K562 (cell line): ENCODE measurements around the gene WDR18. TPM values are rescaled to one million over a fixed set of nuclear protein-coding genes. Genes with fewer than 3 reads are reported as not detected.
A peak's percentile ranks its signal among the peaks of the same experiment; 100 is the strongest.

Source experiments
- ATF7 ChIP-seq: fragments of 450-650 bp; IDR thresholded peaks from 2 replicates; pipeline ENCODE4 v1.7.1; 2014; ENCODE audit warnings: mild to moderate bottlenecking, moderate library complexity
- BCOR ChIP-seq: fragments of 450-650 bp; IDR thresholded peaks from 2 replicates; pipeline ENCODE4 v1.6.1; 2016
- CBFB ChIP-seq: sonication (generic); formaldehyde crosslinking; IDR thresholded peaks from 2 replicates; pipeline ENCODE4 v1.4.0; 2020; ENCODE audit warnings: mild to moderate bottlenecking, missing genetic modification reagents
- CEBPB ChIP-seq: fragments of 450-650 bp; IDR thresholded peaks from 2 replicates; pipeline ENCODE4 v1.6.1; 2016; ENCODE audit warnings: missing genetic modification characterization, missing compliant biosample characterization
- ESRRA ChIP-seq: fragments of 450-650 bp; IDR thresholded peaks from 2 replicates; pipeline ENCODE4 v1.6.1; 2014; ENCODE audit warnings: low read depth, mild to moderate bottlenecking, moderate library complexity, borderline replicate concordance
- FOXK1 ChIP-seq: sonication (generic); formaldehyde crosslinking; IDR thresholded peaks from 2 replicates; pipeline ENCODE4 v1.8.0; 2022; ENCODE audit warnings: missing genetic modification reagents, mild to moderate bottlenecking, borderline replicate concordance
- GTF2A2 ChIP-seq: IDR thresholded peaks from 2 replicates; pipeline ENCODE4 v1.6.1; 2016; ENCODE audit warnings: mild to moderate bottlenecking, missing genetic modification characterization, missing compliant biosample characterization
- HDAC2 ChIP-seq: fragments of 450-650 bp; IDR thresholded peaks from 2 replicates; pipeline ENCODE4 v1.6.1; 2016; ENCODE audit warnings: mild to moderate bottlenecking
- KLF1 ChIP-seq: fragments of 450-650 bp; IDR thresholded peaks from 2 replicates; pipeline ENCODE4 v1.6.1; 2016; ENCODE audit warnings: missing genetic modification characterization, missing compliant biosample characterization
- NBN ChIP-seq: fragments of 450-650 bp; IDR thresholded peaks from 2 replicates; pipeline ENCODE4 v1.6.1; 2016; ENCODE audit warnings: low read depth, mild to moderate bottlenecking
- NELFE ChIP-seq: IDR thresholded peaks from 2 replicates; pipeline ENCODE4 v1.6.1; 2011; ENCODE audit warnings: mild to moderate bottlenecking; ENCODE audit not compliant: insufficient read depth, insufficient read length
- PHF21A ChIP-seq: fragments of 450-650 bp; IDR thresholded peaks from 2 replicates; pipeline ENCODE4 v1.6.1; 2017; ENCODE audit warnings: low read depth, borderline replicate concordance
- SMC3 ChIP-seq: conservative IDR thresholded peaks from 2 replicates; pipeline ENCODE4 v1.6.1; 2011; ENCODE audit warnings: low read depth, low read length, improper control_type of control experiment; ENCODE audit not compliant: insufficient read depth
- SUPT5H ChIP-seq: fragments of 450-650 bp; IDR thresholded peaks from 2 replicates; pipeline ENCODE4 v1.6.1; 2016
- TRIM24 ChIP-seq, 2 experiments: fragments of 450-650 bp; IDR thresholded peaks; 2 replicates each; pipeline ENCODE4 v1.6.1; 2016
- ZBTB7A ChIP-seq: IDR thresholded peaks from 2 replicates; pipeline ENCODE4 v1.6.1; 2011; ENCODE audit warnings: low read depth, mild to moderate bottlenecking, low read length, moderate library complexity, borderline replicate concordance; ENCODE audit not compliant: control insufficient read depth
- ZNF282 ChIP-seq: sonication (generic); formaldehyde crosslinking; IDR thresholded peaks from 2 replicates; pipeline ENCODE4 v1.8.1; 2023; ENCODE audit warnings: missing genetic modification reagents
- ZNF384 ChIP-seq: IDR thresholded peaks from 2 replicates; pipeline ENCODE4 v1.6.1; 2012; ENCODE audit warnings: low read depth, low read length, improper control_type of control experiment
- polyA plus RNA-seq, 8 experiments: library from polyadenylated mRNA; depleted of rRNA in 4 of 8; stranded (reverse) in 5 of 8; unstranded in 3 of 8; fragments of >200 nt; fragmentation: Nextera tagmentation in 2 of 8; fragmentation: Illumina TruSeq in 1 of 8; extraction: Ambion mirVana in 2 of 8; extraction: Trizol in 1 of 8; gene quantifications; 2 replicates each; pipeline versions ENCODE4 v1.2.1 to v1.2.3, GENCODE V29; 2011 to 2014; ENCODE audit warnings: inconsistent platforms in 1 of 8, missing spikeins in 1 of 8
- total RNA-seq, 7 experiments: library from RNA; depleted of rRNA in 6 of 7; stranded (reverse); fragments of >200 nt in 6 of 7; fragmentation: Illumina TruSeq in 2 of 7; extraction: Trizol in 2 of 7; gene quantifications; 2 replicates each; pipeline versions ENCODE4 v1.2.1 to v1.2.3, GENCODE V29; 2011 to 2021; ENCODE audit warnings: low replicate concordance in 1 of 7
- TF ChIP-seq, protein P1 (sequence below), 2 experiments: fragments of 450-650 bp in 1 of 2; sonication (generic) in 1 of 2; formaldehyde crosslinking in 1 of 2; IDR thresholded peaks in 1 of 2; conservative IDR thresholded peaks in 1 of 2; 2 replicates each; pipeline versions ENCODE4 v1.6.1 to v1.8.1; 2016 to 2023; ENCODE audit warnings: mild to moderate bottlenecking in 2 of 2, moderate library complexity in 2 of 2, inconsistent platforms in 1 of 2, missing genetic modification reagents in 1 of 2
- TF ChIP-seq, protein P2 (sequence below), 2 experiments: fragments of 450-650 bp; IDR thresholded peaks; 2 replicates each; pipeline ENCODE4 v1.6.1; 2016
- TF ChIP-seq, protein P3 (sequence below): fragments of 200-800 bp; sonication (Bioruptor generic); IDR thresholded peaks from 2 replicates; pipeline ENCODE4 v1.6.1; 2017; ENCODE audit warnings: missing genetic modification characterization, missing compliant biosample characterization
- TF ChIP-seq, protein P4 (sequence below): sonication (generic); formaldehyde crosslinking; IDR thresholded peaks from 2 replicates; pipeline ENCODE4 v1.8.1; 2023; ENCODE audit warnings: mild to moderate bottlenecking, missing genetic modification reagents

The WDR18 gene
- total and polyA plus RNA-seq, 9 of the 15 experiments (the other 6 are each of a cell fraction or from before 2014, with no cell fraction given), result 0.65 to 181 (median 30.1) TPM

DNA sequence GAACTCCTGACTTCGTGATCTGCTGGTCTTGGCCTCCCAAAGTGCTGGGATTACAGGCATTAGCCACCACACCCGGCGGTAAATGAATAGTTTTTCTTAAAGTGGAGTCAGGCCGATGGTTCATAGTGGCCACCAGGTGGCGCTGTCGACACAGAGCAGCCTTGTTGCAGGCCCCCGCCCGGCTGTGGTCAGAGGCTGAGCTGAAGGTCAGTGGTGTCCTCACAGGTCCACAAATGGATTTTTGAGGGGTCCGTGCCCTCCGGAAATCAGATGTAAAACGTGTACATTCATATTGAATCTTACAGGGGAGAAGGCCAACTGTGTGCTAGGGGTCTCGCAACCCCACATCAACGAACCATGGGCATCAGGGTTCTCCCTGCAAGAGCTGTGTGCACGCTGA is 13.4 kb upstream of the WDR18 start (continued):
- TF ChIP-seq NELFE (no peak), NBN (0 out of 2 replicates have a peak, but pooled peaks have one; percentile 45), ESRRA (peak; percentile 47; the same call in 1 of the 2 replicates), GTF2A2 (tag) (no peak), KLF1 (tag) (peak; percentile 51; the same call in 1 of the 2 replicates), TRIM24 (IDR thresholded peaks at IDR 0.05) (peak; percentile 58 to 86; a peak in 3 of 4 replicates), ATF7 (peak; percentile 50), PHF21A (0 out of 2 replicates have a peak, but pooled peaks have one; percentile 53), ZBTB7A (peak; percentile 62; the same call in 1 of the 2 replicates), SUPT5H (no peak), CBFB (CRISPR knock-in tag) (peak; percentile 65; the same call in 1 of the 2 replicates), HDAC2 (0 out of 2 replicates have a peak, but pooled peaks have one; percentile 33), ZNF384 (peak; percentile 38; the same call in 1 of the 2 replicates), CEBPB (tag) (no peak), ZNF282 (CRISPR knock-in tag) (no peak), BCOR (peak; percentile 38; the same call in 1 of the 2 replicates), SMC3 (peak; percentile 28; the same call in 1 of the 2 replicates), FOXK1 (CRISPR knock-in tag) (no peak)
- TF ChIP-seq, protein P1, sequence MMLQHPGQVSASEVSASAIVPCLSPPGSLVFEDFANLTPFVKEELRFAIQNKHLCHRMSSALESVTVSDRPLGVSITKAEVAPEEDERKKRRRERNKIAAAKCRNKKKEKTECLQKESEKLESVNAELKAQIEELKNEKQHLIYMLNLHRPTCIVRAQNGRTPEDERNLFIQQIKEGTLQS (IDR thresholded peaks at IDR 0.05), result peak; percentile 8; the same call in 1 of the 2 replicates
- TF ChIP-seq, protein P1 (CRISPR knock-in tag; conservative IDR thresholded peaks at IDR 0.05), result no peak
- TF ChIP-seq, protein P2, sequence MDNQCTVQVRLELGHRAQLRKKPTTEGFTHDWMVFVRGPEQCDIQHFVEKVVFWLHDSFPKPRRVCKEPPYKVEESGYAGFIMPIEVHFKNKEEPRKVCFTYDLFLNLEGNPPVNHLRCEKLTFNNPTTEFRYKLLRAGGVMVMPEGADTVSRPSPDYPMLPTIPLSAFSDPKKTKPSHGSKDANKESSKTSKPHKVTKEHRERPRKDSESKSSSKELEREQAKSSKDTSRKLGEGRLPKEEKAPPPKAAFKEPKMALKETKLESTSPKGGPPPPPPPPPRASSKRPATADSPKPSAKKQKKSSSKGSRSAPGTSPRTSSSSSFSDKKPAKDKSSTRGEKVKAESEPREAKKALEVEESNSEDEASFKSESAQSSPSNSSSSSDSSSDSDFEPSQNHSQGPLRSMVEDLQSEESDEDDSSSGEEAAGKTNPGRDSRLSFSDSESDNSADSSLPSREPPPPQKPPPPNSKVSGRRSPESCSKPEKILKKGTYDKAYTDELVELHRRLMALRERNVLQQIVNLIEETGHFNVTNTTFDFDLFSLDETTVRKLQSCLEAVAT (IDR thresholded peaks at IDR 0.05), result peak in 1 of 2 experiments; percentile 56; a peak in 1 of 4 replicates
- TF ChIP-seq, protein P3, sequence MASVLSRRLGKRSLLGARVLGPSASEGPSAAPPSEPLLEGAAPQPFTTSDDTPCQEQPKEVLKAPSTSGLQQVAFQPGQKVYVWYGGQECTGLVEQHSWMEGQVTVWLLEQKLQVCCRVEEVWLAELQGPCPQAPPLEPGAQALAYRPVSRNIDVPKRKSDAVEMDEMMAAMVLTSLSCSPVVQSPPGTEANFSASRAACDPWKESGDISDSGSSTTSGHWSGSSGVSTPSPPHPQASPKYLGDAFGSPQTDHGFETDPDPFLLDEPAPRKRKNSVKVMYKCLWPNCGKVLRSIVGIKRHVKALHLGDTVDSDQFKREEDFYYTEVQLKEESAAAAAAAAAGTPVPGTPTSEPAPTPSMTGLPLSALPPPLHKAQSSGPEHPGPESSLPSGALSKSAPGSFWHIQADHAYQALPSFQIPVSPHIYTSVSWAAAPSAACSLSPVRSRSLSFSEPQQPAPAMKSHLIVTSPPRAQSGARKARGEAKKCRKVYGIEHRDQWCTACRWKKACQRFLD (CRISPR knock-in tag), result no peak
- TF ChIP-seq, protein P4, sequence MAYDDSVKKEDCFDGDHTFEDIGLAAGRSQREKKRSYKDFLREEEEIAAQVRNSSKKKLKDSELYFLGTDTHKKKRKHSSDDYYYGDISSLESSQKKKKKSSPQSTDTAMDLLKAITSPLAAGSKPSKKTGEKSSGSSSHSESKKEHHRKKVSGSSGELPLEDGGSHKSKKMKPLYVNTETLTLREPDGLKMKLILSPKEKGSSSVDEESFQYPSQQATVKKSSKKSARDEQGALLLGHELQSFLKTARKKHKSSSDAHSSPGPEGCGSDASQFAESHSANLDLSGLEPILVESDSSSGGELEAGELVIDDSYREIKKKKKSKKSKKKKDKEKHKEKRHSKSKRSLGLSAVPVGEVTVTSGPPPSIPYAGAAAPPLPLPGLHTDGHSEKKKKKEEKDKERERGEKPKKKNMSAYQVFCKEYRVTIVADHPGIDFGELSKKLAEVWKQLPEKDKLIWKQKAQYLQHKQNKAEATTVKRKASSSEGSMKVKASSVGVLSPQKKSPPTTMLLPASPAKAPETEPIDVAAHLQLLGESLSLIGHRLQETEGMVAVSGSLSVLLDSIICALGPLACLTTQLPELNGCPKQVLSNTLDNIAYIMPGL (CRISPR knock-in tag), result 0 out of 2 replicates have a peak, but pooled peaks have one; percentile 36
